HEK293 (cell line): Measurements from ENCODE around the gene ZNF329.

Source experiments
- CTCF ChIA-PET: fragments of 350-600 bp; formaldehyde crosslinking; extraction: SDS; loops from one replicate; lab custom pipeline; 2021; ENCODE audit warnings: antibody characterized with exemption; lab: Yijun Ruan, JAX
- POLR2A ChIA-PET: fragments of 300-600 bp; formaldehyde crosslinking; extraction: SDS; loops from one replicate; lab custom pipeline; 2020; ENCODE audit warnings: antibody characterized with exemption, inconsistent platforms; lab: Yijun Ruan, JAX
- H3K27ac ChIP-seq: fragments of 200-500 bp; sonication (Bioruptor generic); 2 replicates; pipeline ENCODE4 v1.5.1; 2014; ENCODE audit warnings: low read depth, low read length, control low read depth, inconsistent platforms; ENCODE audit errors: extremely low read depth
- H3K36me3 ChIP-seq, 2 experiments: fragments of 200-500 bp in 1 of 2; sonication (Bioruptor generic) in 1 of 2; 1 replicate in 1 of 2; 2 replicates in 1 of 2; pipeline ENCODE4 v1.5.1; 2014 to 2017; ENCODE audit warnings: inconsistent platforms in 2 of 2, low read length in 2 of 2; ENCODE audit not compliant: control insufficient read depth in 2 of 2, insufficient read depth in 1 of 2
- H3K4me1 ChIP-seq: fragments of 200-500 bp; sonication (Bioruptor generic); 2 replicates; pipeline ENCODE4 v1.5.1; 2014; ENCODE audit warnings: mild to moderate bottlenecking, low read length, inconsistent platforms; ENCODE audit not compliant: control insufficient read depth, insufficient read depth
- H3K4me3 ChIP-seq: 2 replicates; pipeline ENCODE4 v1.5.1; 2011; ENCODE audit warnings: low read depth, mild to moderate bottlenecking, control low read depth, low read length, moderate library complexity
- H3K9me3 ChIP-seq: fragments of 200-500 bp; sonication (Bioruptor generic); 2 replicates; pipeline ENCODE4 v1.5.1; 2014; ENCODE audit warnings: low read depth, low read length, inconsistent platforms; ENCODE audit not compliant: control insufficient read depth, insufficient read depth
- GLI2 ChIP-seq: fragments of 450-650 bp; formaldehyde crosslinking; IDR thresholded peaks from 2 replicates; pipeline ENCODE4; 2017; ENCODE audit warnings: missing biosample characterization, missing genetic modification characterization, low read depth, borderline replicate concordance
- HIC1 ChIP-seq: fragments of 450-650 bp; formaldehyde crosslinking; IDR thresholded peaks from 2 replicates; pipeline ENCODE4 v1.5.1; 2016; ENCODE audit warnings: missing biosample characterization, missing genetic modification characterization
- KLF17 ChIP-seq: fragments of 450-650 bp; formaldehyde crosslinking; IDR thresholded peaks from 2 replicates; pipeline ENCODE4 v1.5.1; 2016; ENCODE audit warnings: missing biosample characterization, missing genetic modification characterization
- KLF8 ChIP-seq: fragments of 450-650 bp; formaldehyde crosslinking; IDR thresholded peaks from 2 replicates; pipeline ENCODE4 v1.5.1; 2016; ENCODE audit warnings: missing biosample characterization, missing genetic modification characterization
- KLF9 ChIP-seq: fragments of 450-650 bp; formaldehyde crosslinking; IDR thresholded peaks from 2 replicates; pipeline ENCODE4 v1.5.1; 2016; ENCODE audit warnings: missing biosample characterization, missing genetic modification characterization, low read depth
- ZEB2 ChIP-seq: fragments of 450-650 bp; formaldehyde crosslinking; IDR thresholded peaks from 2 replicates; pipeline ENCODE4 v1.5.1; 2016; ENCODE audit warnings: missing biosample characterization, missing genetic modification characterization
- ZNF140 ChIP-seq: fragments of 450-650 bp; formaldehyde crosslinking; IDR thresholded peaks from 2 replicates; pipeline ENCODE4 v1.5.1; 2016; ENCODE audit warnings: missing biosample characterization, missing genetic modification characterization
- ZNF16 ChIP-seq: fragments of 450-650 bp; formaldehyde crosslinking; IDR thresholded peaks from 2 replicates; pipeline ENCODE4 v1.5.1; 2016; ENCODE audit warnings: low read depth, missing biosample characterization, missing genetic modification characterization
- ZNF211 ChIP-seq: fragments of 450-650 bp; formaldehyde crosslinking; IDR thresholded peaks from 2 replicates; pipeline ENCODE4 v1.5.1; 2016; ENCODE audit warnings: low read depth, missing biosample characterization, missing genetic modification characterization
- ZNF221 ChIP-seq: fragments of 450-650 bp; formaldehyde crosslinking; IDR thresholded peaks from 2 replicates; pipeline ENCODE4 v1.5.1; 2017; ENCODE audit warnings: missing biosample characterization, missing genetic modification characterization, borderline replicate concordance
- ZNF23 ChIP-seq: fragments of 450-650 bp; formaldehyde crosslinking; IDR thresholded peaks from 2 replicates; pipeline ENCODE4 v1.5.1; 2016; ENCODE audit warnings: missing biosample characterization, missing genetic modification characterization, borderline replicate concordance
- ZNF391 ChIP-seq: fragments of 450-650 bp; formaldehyde crosslinking; IDR thresholded peaks from 2 replicates; pipeline ENCODE4 v1.5.1; 2016; ENCODE audit warnings: low read depth, missing biosample characterization, missing genetic modification characterization, borderline replicate concordance
- ZNF398 ChIP-seq: fragments of 450-650 bp; formaldehyde crosslinking; IDR thresholded peaks from 2 replicates; pipeline ENCODE4 v1.5.1; 2017; ENCODE audit warnings: missing biosample characterization, missing genetic modification characterization
- ZNF473 ChIP-seq: fragments of 450-650 bp; formaldehyde crosslinking; IDR thresholded peaks from 2 replicates; pipeline ENCODE4 v1.5.1; 2017; ENCODE audit warnings: missing biosample characterization, missing genetic modification characterization
- ZNF488 ChIP-seq: fragments of 450-650 bp; formaldehyde crosslinking; IDR thresholded peaks from 2 replicates; pipeline ENCODE4 v1.5.1; 2016; ENCODE audit warnings: missing biosample characterization, missing genetic modification characterization
- ZNF558 ChIP-seq: fragments of 450-650 bp; formaldehyde crosslinking; IDR thresholded peaks from 2 replicates; pipeline ENCODE4 v1.5.1; 2016; ENCODE audit warnings: missing biosample characterization, missing genetic modification characterization
- ZNF560 ChIP-seq: fragments of 450-650 bp; formaldehyde crosslinking; IDR thresholded peaks from 2 replicates; pipeline ENCODE4 v1.5.1; 2017; ENCODE audit warnings: missing biosample characterization, missing genetic modification characterization, borderline replicate concordance
- ZNF660 ChIP-seq: fragments of 450-650 bp; IDR thresholded peaks from 2 replicates; pipeline ENCODE4 v1.5.1; 2018; ENCODE audit warnings: missing biosample characterization, mild to moderate bottlenecking, missing genetic modification characterization
- TF ChIP-seq, protein P1 (sequence below): fragments of 450-650 bp; formaldehyde crosslinking; IDR thresholded peaks from 2 replicates; pipeline ENCODE4 v1.5.1; 2016; ENCODE audit warnings: missing biosample characterization, missing genetic modification characterization
- TF ChIP-seq, protein P2 (sequence below): fragments of 450-650 bp; formaldehyde crosslinking; IDR thresholded peaks from 2 replicates; pipeline ENCODE4 v1.5.1; 2017; ENCODE audit warnings: missing biosample characterization, missing genetic modification characterization
- TF ChIP-seq, protein P3 (sequence below): fragments of 450-650 bp; formaldehyde crosslinking; IDR thresholded peaks from 2 replicates; pipeline ENCODE4 v1.5.1; 2016; ENCODE audit warnings: missing biosample characterization, missing genetic modification characterization

Gene ZNF329

DNA sequence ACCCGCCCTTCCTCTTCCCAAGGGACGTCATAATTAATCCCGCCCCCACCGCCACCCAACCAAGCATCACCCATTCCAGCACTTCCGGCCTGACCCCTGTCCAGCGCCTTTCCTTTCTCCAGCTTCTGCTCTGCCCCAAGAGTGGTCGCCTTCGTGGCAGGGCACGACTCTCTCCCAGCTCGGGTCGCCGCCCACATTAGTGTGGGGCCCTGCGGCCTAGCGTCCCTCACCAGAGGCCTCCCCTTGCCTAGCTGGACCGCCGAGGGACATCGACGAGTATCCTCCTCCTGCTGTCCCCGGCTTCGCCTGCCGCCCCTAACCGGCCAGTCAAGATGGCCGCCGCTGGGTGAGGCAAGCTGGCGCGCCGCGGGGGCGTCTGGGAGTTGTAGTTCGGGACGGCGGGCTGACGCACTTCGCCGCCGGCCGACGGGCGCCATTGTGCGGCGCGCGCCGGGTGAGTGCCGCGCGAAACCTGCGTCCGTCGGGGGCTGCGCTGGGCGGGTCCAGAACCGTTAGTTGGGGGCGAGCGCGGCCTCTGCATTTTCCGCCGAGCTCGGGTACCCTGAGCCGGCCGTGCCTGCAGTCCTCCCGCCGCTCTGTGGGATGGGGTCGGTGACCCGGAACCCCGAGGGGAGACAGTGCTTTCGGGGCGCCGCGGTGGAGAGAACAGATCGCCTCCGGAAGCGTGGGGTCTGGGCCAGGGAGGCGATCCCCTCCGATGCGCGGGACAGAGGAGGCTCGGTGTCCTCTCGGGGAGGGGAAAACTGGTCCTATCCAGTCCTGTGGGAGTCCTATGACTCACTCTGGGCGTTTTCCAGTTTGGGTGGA is 32.6 kb upstream of the ZNF329 start, which contains the start of gene ZNF274:
Gene ZNF274 (plus strand): TSS at position 73 of the 828 bp plus-strand sequence. CDS start 905 bp downstream, outside the sequence.
- Histone ChIP-seq H3K4me1 (no peaks in the 10 kb centered on the region), H3K9me3 (peaks cover 5% of the 10 kb centered on the region), H3K36me3 (peaks cover 25 to 39% of the 10 kb centered on the region in 2 experiments), H3K4me3 (peak within 1 kb of the TSS; percentile 95), H3K27ac (peak within 1 kb of the TSS; percentile 85)
- ChIA-PET CTCF (interaction anchor here (0.5 to 1.5 kb wide), 5 partner anchors 13 to 774 kb away, joined by 3 to 5 read pairs (median 3); no protein-coding TSS in a partner anchor), POLR2A (interaction anchor here (0.6 to 2.6 kb wide), 22 partner anchors 12 to 748 kb away, joined by 3 to 12 read pairs (median 4); partner anchors contain the start of genes TRIM28, ZBTB45, ZNF135 and ZNF329)
- TF ChIP-seq ZNF16 (tag by site-specific recombination) (no peak; the same call in 1 of the 2 replicates), ZNF140 (tag by site-specific recombination) (no peak), ZNF660 (tag by site-specific recombination) (peak; percentile 79; the same call in 1 of the 2 replicates), KLF8 (tag by site-specific recombination) (peak; percentile 95), ZNF398 (tag by site-specific recombination) (no peak), ZNF23 (tag by site-specific recombination) (no peak), HIC1 (peak; percentile 95), ZNF473 (tag by site-specific recombination) (no peak), KLF9 (peak; percentile 50), ZNF221 (tag by site-specific recombination) (no peak), ZNF211 (no peak), ZNF560 (tag by site-specific recombination) (no peak), ZNF488 (tag by site-specific recombination) (no peak), ZNF391 (peak; percentile 79; the same call in 1 of the 2 replicates), ZNF558 (no peak), GLI2 (tag by site-specific recombination) (no peak), ZEB2 (tag by site-specific recombination) (peak; percentile 61), KLF17 (peak; percentile 37; the same call in 1 of the 2 replicates)
- TF ChIP-seq, protein P1, sequence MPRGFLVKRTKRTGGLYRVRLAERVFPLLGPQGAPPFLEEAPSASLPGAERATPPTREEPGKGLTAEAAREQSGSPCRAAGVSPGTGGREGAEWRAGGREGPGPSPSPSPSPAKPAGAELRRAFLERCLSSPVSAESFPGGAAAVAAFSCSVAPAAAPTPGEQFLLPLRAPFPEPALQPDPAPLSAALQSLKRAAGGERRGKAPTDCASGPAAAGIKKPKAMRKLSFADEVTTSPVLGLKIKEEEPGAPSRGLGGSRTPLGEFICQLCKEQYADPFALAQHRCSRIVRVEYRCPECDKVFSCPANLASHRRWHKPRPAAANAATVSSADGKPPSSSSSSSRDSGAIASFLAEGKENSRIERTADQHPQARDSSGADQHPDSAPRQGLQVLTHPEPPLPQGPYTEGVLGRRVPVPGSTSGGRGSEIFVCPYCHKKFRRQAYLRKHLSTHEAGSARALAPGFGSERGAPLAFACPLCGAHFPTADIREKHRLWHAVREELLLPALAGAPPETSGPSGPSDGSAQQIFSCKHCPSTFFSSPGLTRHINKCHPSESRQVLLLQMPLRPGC (tag by site-specific recombination) = no peak
- TF ChIP-seq, protein P2, sequence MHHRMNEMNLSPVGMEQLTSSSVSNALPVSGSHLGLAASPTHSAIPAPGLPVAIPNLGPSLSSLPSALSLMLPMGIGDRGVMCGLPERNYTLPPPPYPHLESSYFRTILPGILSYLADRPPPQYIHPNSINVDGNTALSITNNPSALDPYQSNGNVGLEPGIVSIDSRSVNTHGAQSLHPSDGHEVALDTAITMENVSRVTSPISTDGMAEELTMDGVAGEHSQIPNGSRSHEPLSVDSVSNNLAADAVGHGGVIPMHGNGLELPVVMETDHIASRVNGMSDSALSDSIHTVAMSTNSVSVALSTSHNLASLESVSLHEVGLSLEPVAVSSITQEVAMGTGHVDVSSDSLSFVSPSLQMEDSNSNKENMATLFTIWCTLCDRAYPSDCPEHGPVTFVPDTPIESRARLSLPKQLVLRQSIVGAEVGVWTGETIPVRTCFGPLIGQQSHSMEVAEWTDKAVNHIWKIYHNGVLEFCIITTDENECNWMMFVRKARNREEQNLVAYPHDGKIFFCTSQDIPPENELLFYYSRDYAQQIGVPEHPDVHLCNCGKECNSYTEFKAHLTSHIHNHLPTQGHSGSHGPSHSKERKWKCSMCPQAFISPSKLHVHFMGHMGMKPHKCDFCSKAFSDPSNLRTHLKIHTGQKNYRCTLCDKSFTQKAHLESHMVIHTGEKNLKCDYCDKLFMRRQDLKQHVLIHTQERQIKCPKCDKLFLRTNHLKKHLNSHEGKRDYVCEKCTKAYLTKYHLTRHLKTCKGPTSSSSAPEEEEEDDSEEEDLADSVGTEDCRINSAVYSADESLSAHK (tag by site-specific recombination) = peak; percentile 39; the same call in 1 of the 2 replicates
- TF ChIP-seq, protein P3, sequence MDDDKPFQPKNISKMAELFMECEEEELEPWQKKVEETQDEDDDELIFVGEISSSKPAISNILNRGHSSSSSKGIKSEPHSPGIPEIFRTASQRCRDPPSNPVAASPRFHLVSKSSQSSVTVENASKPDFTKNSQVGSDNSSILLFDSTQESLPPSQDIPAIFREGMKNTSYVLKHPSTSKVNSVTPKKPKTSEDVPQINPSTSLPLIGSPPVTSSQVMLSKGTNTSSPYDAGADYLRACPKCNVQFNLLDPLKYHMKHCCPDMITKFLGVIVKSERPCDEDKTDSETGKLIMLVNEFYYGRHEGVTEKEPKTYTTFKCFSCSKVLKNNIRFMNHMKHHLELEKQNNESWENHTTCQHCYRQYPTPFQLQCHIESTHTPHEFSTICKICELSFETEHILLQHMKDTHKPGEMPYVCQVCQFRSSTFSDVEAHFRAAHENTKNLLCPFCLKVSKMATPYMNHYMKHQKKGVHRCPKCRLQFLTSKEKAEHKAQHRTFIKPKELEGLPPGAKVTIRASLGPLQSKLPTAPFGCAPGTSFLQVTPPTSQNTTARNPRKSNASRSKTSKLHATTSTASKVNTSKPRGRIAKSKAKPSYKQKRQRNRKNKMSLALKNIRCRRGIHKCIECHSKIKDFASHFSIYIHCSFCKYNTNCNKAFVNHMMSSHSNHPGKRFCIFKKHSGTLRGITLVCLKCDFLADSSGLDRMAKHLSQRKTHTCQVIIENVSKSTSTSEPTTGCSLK (tag by site-specific recombination) = no peak
